ENCODE measurements around the gene IDH3A.

IDH3A gene

GRCh38 chr15:78201281-78202190, 52.4 kb downstream of the IDH3A start:
- Histone ChIP-seq H3K9me3 (ENCODE audit: control insufficient read depth in 1 of 2, low read length in 2 of 2) (no peaks in the 10 kb centered on the region), H3K4me1 (ENCODE audit: control insufficient read depth in 1 of 2, insufficient read depth in 2 of 2, low read length in 2 of 2) (peaks cover 0 to 14% of the 10 kb centered on the region in 2 donors), H3K9ac (ENCODE audit: low read depth in 1 of 2, low read length in 2 of 2) (no peak overlapping the region), H3K36me3 (ENCODE audit: control insufficient read depth in 1 of 2, insufficient read depth in 2 of 2, low read length in 2 of 2) (no peaks in the 10 kb centered on the region), H3K27me3 (ENCODE audit: control insufficient read depth in 1 of 2, insufficient read depth in 2 of 2, low read length in 2 of 2) (no peaks in the 10 kb centered on the region), H3K4me3 (ENCODE audit: low read depth in 1 of 2, low read length in 2 of 2) (no peak overlapping the region), H3K27ac (ENCODE audit: low read depth, low read length) (no peak overlapping the region)

GRCh38 chr15:78203346-78204225, 54.4 kb downstream of the IDH3A start:
- no peaks in the 10 kb centered on the region for H3K9me3 ChIP-seq (ENCODE audit: control insufficient read depth in 1 of 2, low read length in 2 of 2)
- H3K4me1 ChIP-seq (ENCODE audit: control insufficient read depth in 1 of 2, insufficient read depth in 2 of 2, low read length in 2 of 2), result peaks cover 0 to 14% of the 10 kb centered on the region in 2 donors
- no peaks in the 10 kb centered on the region for H3K27me3 ChIP-seq (ENCODE audit: control insufficient read depth in 1 of 2, insufficient read depth in 2 of 2, low read length in 2 of 2)
- H3K36me3 ChIP-seq (ENCODE audit: control insufficient read depth in 1 of 2, insufficient read depth in 2 of 2, low read length in 2 of 2), result no peaks in the 10 kb centered on the region
- H3K4me3 ChIP-seq (ENCODE audit: low read depth in 1 of 2, low read length in 2 of 2), result no peak overlapping the region
- no peak overlapping the region for H3K27ac ChIP-seq (ENCODE audit: low read depth, low read length)
- H3K9ac ChIP-seq (ENCODE audit: low read depth in 1 of 2, low read length in 2 of 2), result no peak overlapping the region

GRCh38 chr15:78204351-78205309, 55.5 kb downstream of the IDH3A start:
- Histone ChIP-seq H3K9me3 (ENCODE audit: control insufficient read depth in 1 of 2, low read length in 2 of 2) (no peaks in the 10 kb centered on the region), H3K9ac (ENCODE audit: low read depth in 1 of 2, low read length in 2 of 2) (no peak overlapping the region), H3K27ac (ENCODE audit: low read depth, low read length) (no peak overlapping the region), H3K36me3 (ENCODE audit: control insufficient read depth in 1 of 2, insufficient read depth in 2 of 2, low read length in 2 of 2) (no peaks in the 10 kb centered on the region), H3K4me3 (ENCODE audit: low read depth in 1 of 2, low read length in 2 of 2) (no peak overlapping the region), H3K4me1 (ENCODE audit: control insufficient read depth in 1 of 2, insufficient read depth in 2 of 2, low read length in 2 of 2) (peaks cover 5 to 23% of the 10 kb centered on the region in 2 donors), H3K27me3 (ENCODE audit: control insufficient read depth in 1 of 2, insufficient read depth in 2 of 2, low read length in 2 of 2) (no peaks in the 10 kb centered on the region)

- no peak overlapping the region for H3K9ac ChIP-seq (ENCODE audit: low read depth in 1 of 2, low read length in 2 of 2)
- no peaks in the 10 kb centered on the region for H3K36me3 ChIP-seq (ENCODE audit: control insufficient read depth in 1 of 2, insufficient read depth in 2 of 2, low read length in 2 of 2)
- no peak overlapping the region for H3K27ac ChIP-seq (ENCODE audit: low read depth, low read length)
- peaks cover 12 to 30% of the 10 kb centered on the region in 2 donors for H3K4me1 ChIP-seq (ENCODE audit: control insufficient read depth in 1 of 2, insufficient read depth in 2 of 2, low read length in 2 of 2)
- H3K27me3 ChIP-seq (ENCODE audit: control insufficient read depth in 1 of 2, insufficient read depth in 2 of 2, low read length in 2 of 2), result no peaks in the 10 kb centered on the region
- H3K9me3 ChIP-seq (ENCODE audit: control insufficient read depth in 1 of 2, low read length in 2 of 2), result no peaks in the 10 kb centered on the region
- H3K4me3 ChIP-seq (ENCODE audit: low read depth in 1 of 2, low read length in 2 of 2), result no peak overlapping the region
Observed at GRCh38 chr15:78205337-78205736, 56.2 kb downstream of the IDH3A start.

- Histone ChIP-seq H3K9ac (ENCODE audit: low read depth in 1 of 2, low read length in 2 of 2) (no peak overlapping the region), H3K27me3 (ENCODE audit: control insufficient read depth in 1 of 2, insufficient read depth in 2 of 2, low read length in 2 of 2) (no peaks in the 10 kb centered on the region), H3K36me3 (ENCODE audit: control insufficient read depth in 1 of 2, insufficient read depth in 2 of 2, low read length in 2 of 2) (no peaks in the 10 kb centered on the region), H3K27ac (ENCODE audit: low read depth, low read length) (no peak overlapping the region), H3K4me1 (ENCODE audit: control insufficient read depth in 1 of 2, insufficient read depth in 2 of 2, low read length in 2 of 2) (peaks cover 18 to 34% of the 10 kb centered on the region in 2 donors), H3K4me3 (ENCODE audit: low read depth in 1 of 2, low read length in 2 of 2) (no peak overlapping the region), H3K9me3 (ENCODE audit: control insufficient read depth in 1 of 2, low read length in 2 of 2) (no peaks in the 10 kb centered on the region)
Observed at GRCh38 chr15:78205856-78206255, 56.7 kb downstream of the IDH3A start.

- Histone ChIP-seq H3K9me3 (ENCODE audit: control insufficient read depth in 1 of 2, low read length in 2 of 2) (no peaks in the 10 kb centered on the region), H3K4me1 (ENCODE audit: control insufficient read depth in 1 of 2, insufficient read depth in 2 of 2, low read length in 2 of 2) (peaks cover 22 to 41% of the 10 kb centered on the region in 2 donors), H3K36me3 (ENCODE audit: control insufficient read depth in 1 of 2, insufficient read depth in 2 of 2, low read length in 2 of 2) (no peaks in the 10 kb centered on the region), H3K27me3 (ENCODE audit: control insufficient read depth in 1 of 2, insufficient read depth in 2 of 2, low read length in 2 of 2) (no peaks in the 10 kb centered on the region), H3K4me3 (ENCODE audit: low read depth in 1 of 2, low read length in 2 of 2) (no peak overlapping the region), H3K9ac (ENCODE audit: low read depth in 1 of 2, low read length in 2 of 2) (no peak overlapping the region), H3K27ac (ENCODE audit: low read depth, low read length) (no peak overlapping the region)
Observed at GRCh38 chr15:78206326-78207109, 57.4 kb downstream of the IDH3A start.

- Histone ChIP-seq H3K27ac (ENCODE audit: low read depth, low read length) (no peak overlapping the region), H3K4me1 (ENCODE audit: control insufficient read depth in 1 of 2, insufficient read depth in 2 of 2, low read length in 2 of 2) (peaks cover 27 to 46% of the 10 kb centered on the region in 2 donors), H3K4me3 (ENCODE audit: low read depth in 1 of 2, low read length in 2 of 2) (no peak overlapping the region), H3K9ac (ENCODE audit: low read depth in 1 of 2, low read length in 2 of 2) (no peak overlapping the region), H3K9me3 (ENCODE audit: control insufficient read depth in 1 of 2, low read length in 2 of 2) (no peaks in the 10 kb centered on the region), H3K27me3 (ENCODE audit: control insufficient read depth in 1 of 2, insufficient read depth in 2 of 2, low read length in 2 of 2) (no peaks in the 10 kb centered on the region), H3K36me3 (ENCODE audit: control insufficient read depth in 1 of 2, insufficient read depth in 2 of 2, low read length in 2 of 2) (no peaks in the 10 kb centered on the region)
Observed at GRCh38 chr15:78207110-78207458, 57.9 kb downstream of the IDH3A start.

GRCh38 chr15:78207641-78208340, 58.6 kb downstream of the IDH3A start:
- no peak overlapping the region for H3K27ac ChIP-seq (ENCODE audit: low read depth, low read length)
- H3K9ac ChIP-seq (ENCODE audit: low read depth in 1 of 2, low read length in 2 of 2), result no peak overlapping the region
- no peak overlapping the region for H3K4me3 ChIP-seq (ENCODE audit: low read depth in 1 of 2, low read length in 2 of 2)
- peaks cover 34 to 52% of the 10 kb centered on the region in 2 donors for H3K4me1 ChIP-seq (ENCODE audit: control insufficient read depth in 1 of 2, insufficient read depth in 2 of 2, low read length in 2 of 2)
- no peaks in the 10 kb centered on the region for H3K27me3 ChIP-seq (ENCODE audit: control insufficient read depth in 1 of 2, insufficient read depth in 2 of 2, low read length in 2 of 2)
- no peaks in the 10 kb centered on the region for H3K9me3 ChIP-seq (ENCODE audit: control insufficient read depth in 1 of 2, low read length in 2 of 2)
- no peaks in the 10 kb centered on the region for H3K36me3 ChIP-seq (ENCODE audit: control insufficient read depth in 1 of 2, insufficient read depth in 2 of 2, low read length in 2 of 2)

All from duodenal mucosa (tissue), 2 donors.